BJ (cell line): ENCODE results near the gene TEDC2. TPM values are rescaled to one million over a fixed set of nuclear protein-coding genes. Genes with fewer than 3 reads are reported as not detected.
"Not testable (repeated sequence)": the region's sequence is repeated elsewhere in the genome, so short reads cannot be mapped to it uniquely, and the experiment has no call there.

Source experiments
- CTCF ChIA-PET: fragments of 350-600 bp; formaldehyde crosslinking; extraction: SDS; loops from one replicate; lab custom pipeline; 2021; ENCODE audit warnings: antibody characterized with exemption, inconsistent platforms; lab: Yijun Ruan, JAX
- POLR2A ChIA-PET: fragments of 300-600 bp; sonication (Branson Sonifier 250); formaldehyde crosslinking; extraction: SDS; loops from one replicate; lab custom pipeline; 2021; ENCODE audit warnings: antibody characterized with exemption; lab: Charles Lee
- DNase-seq: peaks from one replicate; pipeline ENCODE4 v3.0.0-alpha.2; 2011; ENCODE audit warnings: low read depth
- H3K27me3 ChIP-seq: 2 replicates; pipeline ENCODE4 v1.6.0; 2011; ENCODE audit warnings: low read length; ENCODE audit not compliant: control insufficient read depth, insufficient read depth
- H3K36me3 ChIP-seq: 2 replicates; pipeline ENCODE4 v1.5.1; 2011; ENCODE audit warnings: low read length; ENCODE audit not compliant: control insufficient read depth, insufficient read depth
- H3K4me3 ChIP-seq: 2 replicates; pipeline ENCODE4 v1.5.1; 2011; ENCODE audit warnings: low read depth, mild to moderate bottlenecking, control low read depth, low read length
- polyA plus RNA-seq: library from polyadenylated mRNA; depleted of rRNA; stranded (reverse); fragments of >200 nt; gene quantifications from 2 replicates; pipeline ENCODE4 v1.2.3, GENCODE V29; 2011
- TF ChIP-seq, protein P1 (sequence below): IDR thresholded peaks from 2 replicates; pipeline ENCODE4 v1.5.1; 2011; ENCODE audit warnings: low read depth, mild to moderate bottlenecking, control low read depth, inconsistent platforms, low read length, moderate library complexity; ENCODE audit not compliant: insufficient read depth

Gene TEDC2
- polyA plus RNA-seq, 1 experiment: 3.7 TPM

DNA sequence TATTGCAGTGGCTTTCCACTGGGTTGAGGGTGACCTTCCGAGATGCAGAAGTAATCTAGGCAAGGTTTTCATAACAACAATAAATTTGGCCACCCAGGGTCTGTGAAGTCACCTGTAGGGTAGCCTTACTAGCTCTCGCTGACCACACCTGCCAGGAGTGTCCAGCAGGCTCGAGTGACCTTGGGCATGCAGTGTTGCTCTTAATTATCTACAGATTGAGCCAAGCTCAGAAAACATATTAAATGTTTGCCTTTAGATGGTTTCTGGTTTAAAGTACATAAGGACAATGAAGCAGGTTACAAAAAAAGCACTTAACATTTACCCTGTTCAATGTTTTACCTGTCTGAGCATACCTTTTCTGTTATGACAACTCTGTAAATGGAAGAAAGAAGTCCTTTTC, 16.8 kb downstream of the TEDC2 start:
- no peaks in the 10 kb centered on the region for H3K27me3 ChIP-seq
- DNase-seq: no peak
- peaks cover 2% of the 10 kb centered on the region; the same call in 1 of the 2 replicates for H3K36me3 ChIP-seq
- ChIA-PET POLR2A (no interaction called here), CTCF (interaction anchor here (0.6 kb wide), 1 partner anchor 350 kb away, joined by 3 read pairs; no protein-coding TSS in a partner anchor)
- TF ChIP-seq, protein P1, sequence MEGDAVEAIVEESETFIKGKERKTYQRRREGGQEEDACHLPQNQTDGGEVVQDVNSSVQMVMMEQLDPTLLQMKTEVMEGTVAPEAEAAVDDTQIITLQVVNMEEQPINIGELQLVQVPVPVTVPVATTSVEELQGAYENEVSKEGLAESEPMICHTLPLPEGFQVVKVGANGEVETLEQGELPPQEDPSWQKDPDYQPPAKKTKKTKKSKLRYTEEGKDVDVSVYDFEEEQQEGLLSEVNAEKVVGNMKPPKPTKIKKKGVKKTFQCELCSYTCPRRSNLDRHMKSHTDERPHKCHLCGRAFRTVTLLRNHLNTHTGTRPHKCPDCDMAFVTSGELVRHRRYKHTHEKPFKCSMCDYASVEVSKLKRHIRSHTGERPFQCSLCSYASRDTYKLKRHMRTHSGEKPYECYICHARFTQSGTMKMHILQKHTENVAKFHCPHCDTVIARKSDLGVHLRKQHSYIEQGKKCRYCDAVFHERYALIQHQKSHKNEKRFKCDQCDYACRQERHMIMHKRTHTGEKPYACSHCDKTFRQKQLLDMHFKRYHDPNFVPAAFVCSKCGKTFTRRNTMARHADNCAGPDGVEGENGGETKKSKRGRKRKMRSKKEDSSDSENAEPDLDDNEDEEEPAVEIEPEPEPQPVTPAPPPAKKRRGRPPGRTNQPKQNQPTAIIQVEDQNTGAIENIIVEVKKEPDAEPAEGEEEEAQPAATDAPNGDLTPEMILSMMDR: no peak
- H3K4me3 ChIP-seq: no peak overlapping the region

DNA sequence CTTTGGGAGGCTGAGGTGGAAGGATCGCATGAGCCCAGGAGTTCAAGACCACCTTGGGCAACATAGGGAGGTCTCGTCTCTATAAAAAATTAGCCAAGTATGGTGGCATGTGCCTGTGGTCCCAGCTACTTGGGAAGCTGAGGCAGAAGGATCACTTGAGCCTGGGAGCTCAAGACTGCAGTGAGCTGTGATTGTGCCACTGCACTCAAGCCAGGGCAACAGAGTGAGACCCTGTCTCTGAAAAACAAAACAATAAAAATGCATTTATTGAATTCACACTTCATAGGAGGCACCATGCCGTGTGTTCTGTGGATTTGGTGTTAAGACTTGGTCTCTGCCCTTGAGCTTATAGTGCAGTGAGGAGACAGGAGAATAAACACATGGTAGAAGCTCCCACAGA, 17.4 kb downstream of the TEDC2 start:
- ChIA-PET POLR2A (no interaction called here), CTCF (interaction anchor here (0.6 to 0.9 kb wide), 2 partner anchors 24 to 349 kb away, joined by 3 to 7 read pairs; no protein-coding TSS in a partner anchor)
- TF ChIP-seq, protein P1: no peak

DNA sequence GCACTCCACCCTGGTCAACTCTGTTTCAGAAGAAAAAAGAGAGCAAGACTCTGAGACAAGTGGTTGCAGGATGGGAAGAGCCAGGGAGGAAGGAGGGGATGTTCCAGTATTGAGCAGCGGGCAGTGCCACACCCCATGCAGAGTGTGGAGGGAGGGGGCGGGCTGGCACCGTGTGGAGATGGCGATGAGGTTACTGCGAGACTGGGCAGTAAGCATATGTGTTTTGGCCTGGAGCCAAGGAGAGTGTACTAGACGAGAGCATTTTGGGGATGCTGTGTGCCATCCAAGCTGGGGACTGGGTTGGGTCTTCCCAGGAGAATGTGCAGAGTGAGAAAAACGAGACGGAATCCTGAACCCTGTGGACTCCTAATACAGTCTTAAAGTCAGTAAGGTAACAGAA, 18.4 kb downstream of the TEDC2 start:
- Histone ChIP-seq H3K27me3 (no peaks in the 10 kb centered on the region), H3K36me3 (peaks cover 2% of the 10 kb centered on the region; the same call in 1 of the 2 replicates), H3K4me3 (no peak overlapping the region)
- CTCF ChIA-PET: interaction anchor here (0.9 kb wide), 1 partner anchor 23 kb away, joined by 7 read pairs; no protein-coding TSS in a partner anchor
- TF ChIP-seq, protein P1: no peak
- POLR2A ChIA-PET: no interaction called here
- no peak for DNase-seq

More for the DNA sequence above, 17.4 kb downstream of the TEDC2 start:
- no peak overlapping the region for H3K4me3 ChIP-seq
- H3K27me3 ChIP-seq: no peaks in the 10 kb centered on the region
- H3K36me3 ChIP-seq: peaks cover 2% of the 10 kb centered on the region; the same call in 1 of the 2 replicates
- no peak for DNase-seq

DNA sequence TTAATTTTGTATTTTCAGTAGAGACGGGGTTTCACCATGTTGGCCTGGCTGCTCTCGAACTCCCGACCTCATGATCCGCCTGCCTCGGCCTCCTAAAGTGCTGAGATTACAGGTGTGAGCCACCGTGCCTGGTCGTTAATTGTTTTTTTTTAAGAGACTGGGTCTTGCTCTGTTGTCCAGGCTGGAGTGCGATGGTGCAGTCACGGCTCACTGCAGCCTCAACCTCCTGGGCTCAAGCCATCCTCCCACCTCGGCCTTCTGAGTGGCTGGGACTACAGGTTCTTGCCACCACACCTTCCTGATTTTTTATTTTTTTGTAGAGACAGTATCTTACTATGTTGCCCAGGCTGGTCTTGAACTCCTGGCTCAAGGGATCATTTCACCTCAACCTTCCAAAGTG, 20.1 kb downstream of the TEDC2 start:
- DNase-seq, H3K4me3 ChIP-seq, H3K27me3 ChIP-seq, CTCF ChIA-PET, H3K36me3 ChIP-seq, POLR2A ChIA-PET: not testable (repeated sequence)

DNA sequence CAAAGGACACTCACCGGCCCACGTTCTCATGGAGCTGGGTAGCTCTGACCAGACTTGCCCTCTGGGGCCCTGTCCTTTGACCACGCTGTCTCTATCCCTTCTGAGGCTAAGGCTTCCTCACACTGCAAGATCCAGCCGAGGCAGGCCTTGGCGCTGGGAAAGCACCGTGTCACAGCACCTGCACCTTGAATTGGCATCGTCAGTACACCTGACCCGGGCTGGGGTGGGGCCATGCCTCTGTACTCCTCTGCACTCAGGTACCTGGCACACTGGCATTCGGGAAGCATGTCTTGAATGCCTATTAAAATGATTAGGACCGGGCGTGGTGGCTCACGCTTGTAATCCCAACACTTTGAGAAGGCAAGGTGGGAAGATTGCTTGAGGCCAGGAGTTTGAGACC, 21.0 kb downstream of the TEDC2 start:
- Histone ChIP-seq H3K27me3 (no peaks in the 10 kb centered on the region), H3K4me3 (no peak overlapping the region), H3K36me3 (peaks cover 2% of the 10 kb centered on the region; the same call in 1 of the 2 replicates)
- ChIA-PET CTCF (interaction anchor here (1.2 kb wide), 1 partner anchor 11 kb away, joined by 4 read pairs; no protein-coding TSS in a partner anchor), POLR2A (no interaction called here)
- TF ChIP-seq, protein P1: no peak
- DNase-seq: no peak

DNA sequence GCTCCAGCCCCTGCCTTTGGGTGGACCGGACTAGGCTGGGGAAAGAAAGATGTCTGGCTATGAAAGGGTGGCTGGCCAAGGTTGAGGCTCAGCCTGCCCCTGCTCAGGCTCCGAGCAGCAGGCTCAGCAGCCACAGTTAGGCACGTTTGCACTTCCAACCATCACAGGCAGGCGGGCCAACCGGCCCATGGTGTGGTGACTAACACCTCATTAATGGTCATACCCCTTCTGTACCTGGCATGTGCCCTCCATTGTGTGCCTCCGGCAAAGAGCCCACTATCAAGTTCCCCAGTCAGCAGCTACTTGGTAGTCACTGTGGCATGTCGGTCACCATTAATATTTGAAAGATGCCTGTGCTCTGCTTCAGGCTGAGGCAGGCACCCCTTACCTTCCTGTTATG, 21.8 kb downstream of the TEDC2 start:
- CTCF ChIA-PET: interaction anchor here (1.2 to 8.3 kb wide), 2 partner anchors 11 to 20 kb away, joined by 4 to 63 read pairs; no protein-coding TSS in a partner anchor
- POLR2A ChIA-PET: no interaction called here
- Histone ChIP-seq H3K4me3 (no peak overlapping the region), H3K36me3 (peaks cover 7% of the 10 kb centered on the region), H3K27me3 (no peaks in the 10 kb centered on the region)
- no peak for DNase-seq
- TF ChIP-seq, protein P1: no peak
